ENCODE data around the gene HOXD1.
A peak's percentile ranks its signal among the peaks of the same experiment; 100 is the strongest.

- TF ChIP-seq ZNF274 (IDR thresholded peaks at IDR 0.05; ENCODE audit: low read depth, low read length): no peak
- TF ChIP-seq SUZ12 (IDR thresholded peaks at IDR 0.05; ENCODE audit: extremely low read depth, insufficient read depth, insufficient read length): peak; percentile 69
Measured at GRCh38 chr2:176178757-176179295, 9.6 kb upstream of the HOXD1 start.

All from NT2/D1 (cell line).